Measurements from ENCODE around the gene ZNF407. TPM values are rescaled to one million over a fixed set of nuclear protein-coding genes. Genes with fewer than 3 reads are reported as not detected.

The ZNF407 gene
- total and polyA plus RNA-seq, 10 donors: 2.0 to 41.0 (median 26.3) TPM

- intact Hi-C loops (cut with DNase I; ENCODE audit: low total_unique reads): no loop called here
- WGBS, 5 donors: 91 to 98% (median 94%) methylated on average over 4 of the region's 4 CpGs
- peaks cover 0 to 23% (median 0%) of the 10 kb centered on the region in 6 donors for H3K36me3 ChIP-seq
- H3K9me3 ChIP-seq: no peaks in the 10 kb centered on the region
- TF ChIP-seq CTCF (IDR thresholded peaks at IDR 0.05 in 8 of 11, conservative IDR thresholded peaks at IDR 0.05 in 3 of 11) (no peak), POLR2AphosphoS5 (IDR thresholded peaks at IDR 0.05) (no peak), POLR2A (IDR thresholded peaks at IDR 0.05) (no peak)
- no peak overlapping the region for H3K4me3 ChIP-seq
- no peaks in the 10 kb centered on the region for H3K27me3 ChIP-seq (replicated peaks in 1 of 7)
- no peak overlapping the region for H3K27ac ChIP-seq
- H3K4me1 ChIP-seq: no peaks in the 10 kb centered on the region
- DNase-seq: no peak
These were observed 447.6 kb downstream of the ZNF407 start for GRCh38 chr18:75045272-75045671.

DNA sequence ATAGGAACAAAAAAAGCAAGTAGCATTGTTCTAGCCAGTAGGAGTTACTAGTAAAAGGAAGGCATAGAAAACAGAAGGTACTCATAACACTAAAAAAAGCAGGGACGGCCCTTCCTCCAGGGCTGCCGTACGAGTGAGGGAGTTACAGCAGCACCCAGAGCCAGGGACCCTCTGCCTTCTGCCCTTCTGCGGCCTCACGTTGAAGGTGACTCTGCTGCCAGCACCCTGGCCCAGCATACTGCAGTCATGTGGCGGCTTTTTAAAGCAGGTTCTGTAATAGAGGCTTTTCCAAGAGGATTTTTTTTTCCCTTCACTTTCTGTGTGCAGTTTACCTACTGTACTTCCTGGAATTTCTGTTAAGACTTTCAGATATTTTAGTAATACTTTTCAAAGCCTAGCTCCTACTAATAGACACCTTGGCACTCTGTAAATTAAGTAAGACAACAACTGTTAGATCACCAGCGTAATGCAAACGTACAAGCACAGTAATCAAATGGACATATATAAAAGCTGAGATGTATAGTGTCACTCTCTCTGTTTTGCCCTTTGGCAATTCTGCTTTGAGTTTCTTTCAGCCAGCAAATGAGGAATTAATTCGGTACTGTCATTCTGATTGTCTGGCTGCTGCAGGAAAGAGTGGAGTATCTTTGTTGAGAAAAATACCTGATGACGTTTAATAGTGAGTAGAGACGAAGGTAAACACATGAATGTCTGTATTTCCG is 449.7 kb downstream of the ZNF407 start:
- Histone ChIP-seq H3K9me3 (no peaks in the 10 kb centered on the region), H3K27ac (no peak overlapping the region), H3K4me1 (no peaks in the 10 kb centered on the region), H3K36me3 (peaks cover 0 to 23% (median 0%) of the 10 kb centered on the region in 6 donors), H3K27me3 (replicated peaks in 1 of 7) (no peaks in the 10 kb centered on the region), H3K4me3 (no peak overlapping the region)
- TF ChIP-seq POLR2AphosphoS5 (IDR thresholded peaks at IDR 0.05): no peak
- no peak for TF ChIP-seq CTCF (IDR thresholded peaks at IDR 0.05 in 8 of 11, conservative IDR thresholded peaks at IDR 0.05 in 3 of 11)
- TF ChIP-seq POLR2A (IDR thresholded peaks at IDR 0.05): no peak
- DNase-seq: no peak
- WGBS, 5 donors: 89 to 92% (median 91%) methylated on average over 12 of the region's 12 CpGs
- intact Hi-C loops (cut with DNase I; ENCODE audit: low total_unique reads): no loop called here

GRCh38 chr18:75048776-75049454 is 451.2 kb downstream of the ZNF407 start:
- H3K36me3 ChIP-seq: peaks cover 0 to 18% (median 0%) of the 10 kb centered on the region in 6 donors
- no peak overlapping the region for H3K27ac ChIP-seq
- intact Hi-C loops (cut with DNase I; ENCODE audit: low total_unique reads): no loop called here
- no peaks in the 10 kb centered on the region for H3K27me3 ChIP-seq (replicated peaks in 1 of 7)
- DNase-seq: no peak
- TF ChIP-seq CTCF (IDR thresholded peaks at IDR 0.05 in 8 of 11, conservative IDR thresholded peaks at IDR 0.05 in 3 of 11): no peak
- no peak for TF ChIP-seq POLR2A (IDR thresholded peaks at IDR 0.05)
- TF ChIP-seq POLR2AphosphoS5 (IDR thresholded peaks at IDR 0.05): no peak
- WGBS, 5 donors: 84 to 94% (median 85%) methylated on average over 10 of the region's 10 CpGs
- H3K4me1 ChIP-seq: no peaks in the 10 kb centered on the region
- H3K9me3 ChIP-seq: no peaks in the 10 kb centered on the region
- no peak overlapping the region for H3K4me3 ChIP-seq

DNA sequence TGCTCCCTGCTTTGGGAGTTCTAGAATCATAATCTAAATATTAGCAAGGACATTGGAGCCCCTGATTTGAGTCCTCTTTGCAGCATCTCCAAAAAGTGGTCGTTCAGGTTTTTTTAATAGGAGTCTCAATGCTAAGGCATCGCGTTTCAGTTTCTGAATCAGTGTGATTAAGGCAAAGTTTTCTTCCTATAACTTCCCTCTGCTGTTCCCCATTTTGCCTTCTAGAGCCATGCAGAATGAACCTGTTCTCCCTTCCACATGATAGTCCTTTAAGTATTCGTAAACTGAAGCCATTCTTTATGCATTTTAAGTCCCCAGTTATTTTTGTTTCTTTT is 451.8 kb downstream of the ZNF407 start:
- no peaks in the 10 kb centered on the region for H3K27me3 ChIP-seq (replicated peaks in 1 of 7)
- H3K9me3 ChIP-seq: no peaks in the 10 kb centered on the region
- H3K36me3 ChIP-seq: peaks cover 0 to 18% (median 0%) of the 10 kb centered on the region in 6 donors
- H3K4me1 ChIP-seq: no peaks in the 10 kb centered on the region
- WGBS, 5 donors: 92 to 97% (median 95%) methylated on average over 4 of the region's 4 CpGs
- intact Hi-C loops (cut with DNase I; ENCODE audit: low total_unique reads): no loop called here
- TF ChIP-seq POLR2A (IDR thresholded peaks at IDR 0.05): no peak
- no peak for TF ChIP-seq CTCF (IDR thresholded peaks at IDR 0.05 in 8 of 11, conservative IDR thresholded peaks at IDR 0.05 in 3 of 11)
- no peak for TF ChIP-seq POLR2AphosphoS5 (IDR thresholded peaks at IDR 0.05)
- no peak overlapping the region for H3K27ac ChIP-seq
- no peak for DNase-seq
- H3K4me3 ChIP-seq: no peak overlapping the region
